ENCODE data around the gene ATP1A1.

GRCh38 chr1:116338400-116338799 lies 34.6 kb upstream of the ATP1A1 start:
- TF ChIP-seq ZKSCAN8 (CRISPR knock-in tag; IDR thresholded peaks at IDR 0.05): no peak
- no peak for TF ChIP-seq MYBL2 (IDR thresholded peaks at IDR 0.05; ENCODE audit: low read depth)
- no peak for TF ChIP-seq MYBL2 (CRISPR knock-in tag; IDR thresholded peaks at IDR 0.05; ENCODE audit: borderline replicate concordance)
- TF ChIP-seq POLR2A (conservative IDR thresholded peaks at IDR 0.05): no peak
- no peak for TF ChIP-seq ATF7 (IDR thresholded peaks at IDR 0.05)
- TF ChIP-seq, protein P1, sequence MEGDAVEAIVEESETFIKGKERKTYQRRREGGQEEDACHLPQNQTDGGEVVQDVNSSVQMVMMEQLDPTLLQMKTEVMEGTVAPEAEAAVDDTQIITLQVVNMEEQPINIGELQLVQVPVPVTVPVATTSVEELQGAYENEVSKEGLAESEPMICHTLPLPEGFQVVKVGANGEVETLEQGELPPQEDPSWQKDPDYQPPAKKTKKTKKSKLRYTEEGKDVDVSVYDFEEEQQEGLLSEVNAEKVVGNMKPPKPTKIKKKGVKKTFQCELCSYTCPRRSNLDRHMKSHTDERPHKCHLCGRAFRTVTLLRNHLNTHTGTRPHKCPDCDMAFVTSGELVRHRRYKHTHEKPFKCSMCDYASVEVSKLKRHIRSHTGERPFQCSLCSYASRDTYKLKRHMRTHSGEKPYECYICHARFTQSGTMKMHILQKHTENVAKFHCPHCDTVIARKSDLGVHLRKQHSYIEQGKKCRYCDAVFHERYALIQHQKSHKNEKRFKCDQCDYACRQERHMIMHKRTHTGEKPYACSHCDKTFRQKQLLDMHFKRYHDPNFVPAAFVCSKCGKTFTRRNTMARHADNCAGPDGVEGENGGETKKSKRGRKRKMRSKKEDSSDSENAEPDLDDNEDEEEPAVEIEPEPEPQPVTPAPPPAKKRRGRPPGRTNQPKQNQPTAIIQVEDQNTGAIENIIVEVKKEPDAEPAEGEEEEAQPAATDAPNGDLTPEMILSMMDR (IDR thresholded peaks at IDR 0.05 in 2 of 3, conservative IDR thresholded peaks at IDR 0.05 in 1 of 3; ENCODE audit: insufficient read depth in 2 of 3, low read depth in 1 of 3, low read length in 3 of 3): no peak
- TF ChIP-seq KLF6 (CRISPR knock-in tag; IDR thresholded peaks at IDR 0.05; ENCODE audit: borderline replicate concordance): no peak
- TF ChIP-seq SMAD1 (IDR thresholded peaks at IDR 0.05; ENCODE audit: low read depth, low read length, partially characterized antibody): no peak
